ENCODE data around the gene FHIT.

Gene FHIT

GRCh38 chr3:60094392-60094947 is 1156.8 kb downstream of the FHIT start:
- Histone ChIP-seq H3K9ac (ENCODE audit: low read length) (0 out of 2 replicates have a peak overlapping the region, but pooled peaks have one; percentile 13), H3K27ac (ENCODE audit: low read depth, low read length) (no peak overlapping the region), H4K20me1 (ENCODE audit: low read depth, low read length) (no peaks in the 10 kb centered on the region), H3K9me3 (ENCODE audit: insufficient read depth, low read length) (no peaks in the 10 kb centered on the region), H2AFZ (ENCODE audit: low read depth, low read length, severe bottlenecking) (peak overlapping the region; percentile 52), H3K4me2 (ENCODE audit: low read depth, low read length, poor library complexity, severe bottlenecking) (peak overlapping the region; percentile 12), H3F3A (ENCODE audit: insufficient read depth) (no peaks in the 10 kb centered on the region), H3K9me2 (replicated peaks; ENCODE audit: insufficient read depth, low read length) (no peaks in the 10 kb centered on the region), H3K27me3 (ENCODE audit: low read length) (no peaks in the 10 kb centered on the region), H3K36me3 (ENCODE audit: low read length) (no peaks in the 10 kb centered on the region), H3K79me2 (ENCODE audit: insufficient read depth, low read length) (no peaks in the 10 kb centered on the region), H3K4me3 (ENCODE audit: insufficient read depth, low read length, poor library complexity, severe bottlenecking) (no peak overlapping the region)
- TF ChIP-seq CTCF (IDR thresholded peaks at IDR 0.05; ENCODE audit: insufficient read depth, low read length, poor library complexity, severe bottlenecking) (no peak), EZH2phosphoT487 (conservative IDR thresholded peaks at IDR 0.05; ENCODE audit: low read length) (no peak)

GRCh38 chr3:60090548-60090947 is 1160.7 kb downstream of the FHIT start:
- no peaks in the 10 kb centered on the region for H3K27me3 ChIP-seq (ENCODE audit: low read length)
- H3K27ac ChIP-seq (ENCODE audit: low read depth, low read length) = no peak overlapping the region
- no peaks in the 10 kb centered on the region for H3K9me3 ChIP-seq (ENCODE audit: insufficient read depth, low read length)
- H3K9ac ChIP-seq (ENCODE audit: low read length) = no peak overlapping the region
- TF ChIP-seq CTCF (IDR thresholded peaks at IDR 0.05; ENCODE audit: insufficient read depth, low read length, poor library complexity, severe bottlenecking) = no peak
- no peak for TF ChIP-seq EZH2phosphoT487 (conservative IDR thresholded peaks at IDR 0.05; ENCODE audit: low read length)
- no peaks in the 10 kb centered on the region for H4K20me1 ChIP-seq (ENCODE audit: low read depth, low read length)
- H3K4me2 ChIP-seq (ENCODE audit: low read depth, low read length, poor library complexity, severe bottlenecking) = no peak overlapping the region
- no peaks in the 10 kb centered on the region for H3K9me2 ChIP-seq (replicated peaks; ENCODE audit: insufficient read depth, low read length)
- H3K79me2 ChIP-seq (ENCODE audit: insufficient read depth, low read length) = no peaks in the 10 kb centered on the region
- H2AFZ ChIP-seq (ENCODE audit: low read depth, low read length, severe bottlenecking) = no peak overlapping the region
- H3K4me3 ChIP-seq (ENCODE audit: insufficient read depth, low read length, poor library complexity, severe bottlenecking) = no peak overlapping the region
- H3K36me3 ChIP-seq (ENCODE audit: low read length) = no peaks in the 10 kb centered on the region
- no peaks in the 10 kb centered on the region for H3F3A ChIP-seq (ENCODE audit: insufficient read depth)

GRCh38 chr3:60086811-60087210 is 1164.4 kb downstream of the FHIT start:
- TF ChIP-seq EZH2phosphoT487 (conservative IDR thresholded peaks at IDR 0.05; ENCODE audit: low read length) (no peak), CTCF (IDR thresholded peaks at IDR 0.05; ENCODE audit: insufficient read depth, low read length, poor library complexity, severe bottlenecking) (no peak)
- Histone ChIP-seq H3K36me3 (ENCODE audit: low read length) (no peaks in the 10 kb centered on the region; the same call in 1 of the 2 replicates), H3K79me2 (ENCODE audit: insufficient read depth, low read length) (no peaks in the 10 kb centered on the region), H3K9me3 (ENCODE audit: insufficient read depth, low read length) (no peaks in the 10 kb centered on the region), H4K20me1 (ENCODE audit: low read depth, low read length) (no peaks in the 10 kb centered on the region), H3K27me3 (ENCODE audit: low read length) (no peaks in the 10 kb centered on the region), H3K27ac (ENCODE audit: low read depth, low read length) (no peak overlapping the region), H2AFZ (ENCODE audit: low read depth, low read length, severe bottlenecking) (no peak overlapping the region), H3F3A (ENCODE audit: insufficient read depth) (peaks cover 7% of the 10 kb centered on the region), H3K9ac (ENCODE audit: low read length) (no peak overlapping the region), H3K4me2 (ENCODE audit: low read depth, low read length, poor library complexity, severe bottlenecking) (no peak overlapping the region), H3K9me2 (replicated peaks; ENCODE audit: insufficient read depth, low read length) (no peaks in the 10 kb centered on the region), H3K4me3 (ENCODE audit: insufficient read depth, low read length, poor library complexity, severe bottlenecking) (no peak overlapping the region)
